RWPE1 (cell line): ENCODE data around the gene TMEM222.
A peak's percentile ranks its signal among the peaks of the same experiment; 100 is the strongest.

Experiments
- CTCF ChIA-PET: fragments of 350-600 bp; sonication (Branson Sonifier 250); formaldehyde crosslinking; extraction: SDS; loops from one replicate; lab custom pipeline; 2021; lab: Yijun Ruan, JAX
- POLR2A ChIA-PET: fragments of 400-600 bp; formaldehyde crosslinking; extraction: SDS; loops from one replicate; lab custom pipeline; 2020; ENCODE audit warnings: antibody characterized with exemption; ENCODE audit not compliant: low non-redundant PET; lab: Yijun Ruan, JAX
- DNase-seq: peaks from one replicate; pipeline ENCODE4 v3.0.0; 2012; ENCODE audit warnings: low spot score
- H3K27ac ChIP-seq: fragments of 450-650 bp; 2 replicates; pipeline ENCODE4 v1.5.1; 2017
- TF ChIP-seq, protein P1 (sequence below): fragments of 450-650 bp; conservative IDR thresholded peaks from 2 replicates; pipeline ENCODE4 v1.5.1; 2017; ENCODE audit warnings: low read depth, mild to moderate bottlenecking

The TMEM222 gene

DNA sequence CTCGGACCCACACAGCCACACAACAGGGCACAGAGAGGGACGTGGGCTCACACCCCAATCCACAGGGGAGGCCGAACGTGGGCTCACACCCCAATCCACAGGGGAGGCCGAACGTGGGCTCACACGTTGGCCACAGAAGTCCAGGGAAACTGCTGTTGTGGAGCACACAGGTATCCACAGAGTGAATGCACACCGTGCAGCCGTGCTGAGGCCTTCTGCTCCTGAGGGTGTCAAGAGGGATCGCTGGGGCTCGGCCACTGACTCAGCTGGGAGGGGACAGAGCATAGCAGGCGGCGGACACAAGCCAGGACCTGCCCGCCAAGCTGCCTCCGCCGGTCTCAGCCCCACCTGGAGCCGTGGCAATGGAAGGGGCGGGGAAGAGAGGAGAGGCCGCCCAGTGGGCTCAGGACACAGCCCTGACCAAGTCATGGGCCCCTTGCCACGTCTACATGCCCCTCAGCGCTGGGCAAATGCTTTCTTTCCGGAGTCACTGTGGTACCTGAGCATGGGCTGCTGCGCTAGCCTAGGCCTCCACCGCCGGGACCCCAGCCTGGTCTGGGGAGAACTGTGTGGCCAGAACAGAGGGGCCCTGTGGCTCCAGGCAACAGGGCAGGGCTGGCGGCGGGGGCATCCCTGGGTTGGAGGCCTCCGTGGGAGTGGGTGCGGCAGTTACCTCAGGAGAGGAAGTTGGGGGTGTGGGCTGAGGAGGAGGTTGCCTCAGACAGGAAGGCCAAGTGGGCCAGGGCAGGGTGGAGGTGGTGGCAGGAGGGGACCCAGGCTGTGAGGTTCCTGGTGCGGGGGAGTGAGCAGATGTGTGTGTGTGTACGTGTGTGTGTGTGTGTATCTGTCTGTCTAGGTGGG lies 21.0 kb downstream of the TMEM222 start:
- TF ChIP-seq, protein P1, sequence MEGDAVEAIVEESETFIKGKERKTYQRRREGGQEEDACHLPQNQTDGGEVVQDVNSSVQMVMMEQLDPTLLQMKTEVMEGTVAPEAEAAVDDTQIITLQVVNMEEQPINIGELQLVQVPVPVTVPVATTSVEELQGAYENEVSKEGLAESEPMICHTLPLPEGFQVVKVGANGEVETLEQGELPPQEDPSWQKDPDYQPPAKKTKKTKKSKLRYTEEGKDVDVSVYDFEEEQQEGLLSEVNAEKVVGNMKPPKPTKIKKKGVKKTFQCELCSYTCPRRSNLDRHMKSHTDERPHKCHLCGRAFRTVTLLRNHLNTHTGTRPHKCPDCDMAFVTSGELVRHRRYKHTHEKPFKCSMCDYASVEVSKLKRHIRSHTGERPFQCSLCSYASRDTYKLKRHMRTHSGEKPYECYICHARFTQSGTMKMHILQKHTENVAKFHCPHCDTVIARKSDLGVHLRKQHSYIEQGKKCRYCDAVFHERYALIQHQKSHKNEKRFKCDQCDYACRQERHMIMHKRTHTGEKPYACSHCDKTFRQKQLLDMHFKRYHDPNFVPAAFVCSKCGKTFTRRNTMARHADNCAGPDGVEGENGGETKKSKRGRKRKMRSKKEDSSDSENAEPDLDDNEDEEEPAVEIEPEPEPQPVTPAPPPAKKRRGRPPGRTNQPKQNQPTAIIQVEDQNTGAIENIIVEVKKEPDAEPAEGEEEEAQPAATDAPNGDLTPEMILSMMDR = no peak
- POLR2A ChIA-PET = interaction anchor here (0.6 to 1.4 kb wide), 7 partner anchors 8 to 301 kb away, joined by 3 to 11 read pairs (median 3); no protein-coding TSS in a partner anchor
- CTCF ChIA-PET = interaction anchor here (0.7 to 1.6 kb wide), 6 partner anchors 10 to 246 kb away, joined by 3 to 9 read pairs (median 4); no protein-coding TSS in a partner anchor
- DNase-seq = peak; percentile 97
- peak overlapping the region; percentile 98 for H3K27ac ChIP-seq

DNA sequence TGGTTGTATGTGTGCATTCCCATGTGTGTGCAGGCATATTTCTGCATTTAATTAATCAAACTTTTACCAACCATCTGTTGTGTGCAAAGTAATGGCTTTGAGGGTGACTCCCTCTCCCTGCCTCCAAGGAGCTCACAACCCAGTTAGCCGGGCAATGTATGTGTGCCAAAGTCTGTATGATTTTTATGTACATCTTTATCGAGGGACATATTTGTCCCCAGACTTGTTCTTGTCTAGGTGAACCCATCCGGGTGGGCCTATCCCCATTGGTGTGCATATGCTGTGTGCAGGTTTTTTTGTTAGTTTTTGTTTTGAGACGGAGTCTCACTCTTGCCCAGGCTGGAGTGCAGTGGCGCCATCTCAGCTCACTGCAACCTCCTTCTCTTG lies 21.7 kb downstream of the TMEM222 start:
- ChIA-PET CTCF (interaction anchor here (1.1 to 1.6 kb wide), 2 partner anchors 11 to 15 kb away, joined by 4 read pairs; no protein-coding TSS in a partner anchor), POLR2A (interaction anchor here (1.3 kb wide), 1 partner anchor 22 kb away, joined by 11 read pairs; no protein-coding TSS in a partner anchor)
- H3K27ac ChIP-seq = peak overlapping the region; percentile 98
- DNase-seq = no peak
- TF ChIP-seq, protein P1 = no peak

DNA sequence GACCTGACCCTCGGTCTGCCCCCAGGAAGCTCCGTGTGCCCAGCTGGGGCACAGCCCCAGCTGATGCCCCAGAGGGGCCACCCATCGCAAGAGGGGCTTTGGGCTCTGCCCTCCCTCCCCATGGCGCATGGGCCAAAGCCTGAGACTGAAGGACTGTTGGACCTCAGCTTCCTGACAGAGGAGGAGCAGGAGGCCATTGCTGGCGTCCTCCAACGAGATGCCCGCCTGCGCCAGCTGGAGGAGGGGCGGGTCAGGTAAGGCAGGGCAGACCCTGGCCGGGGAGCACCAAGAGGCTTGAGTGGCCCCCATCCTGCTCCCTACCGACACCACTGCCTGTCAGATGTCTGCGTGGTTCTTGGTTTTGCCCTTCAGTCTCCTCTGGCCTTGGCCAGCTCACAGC lies 23.3 kb downstream of the TMEM222 start:
- peak overlapping the region; percentile 98 for H3K27ac ChIP-seq
- TF ChIP-seq, protein P1 = no peak
- ChIA-PET POLR2A (no interaction called here), CTCF (interaction anchor here (1.2 to 1.6 kb wide), 3 partner anchors 12 to 44 kb away, joined by 4 to 14 read pairs (median 5); partner anchors contain the start of gene MAP3K6)
- no peak for DNase-seq

DNA sequence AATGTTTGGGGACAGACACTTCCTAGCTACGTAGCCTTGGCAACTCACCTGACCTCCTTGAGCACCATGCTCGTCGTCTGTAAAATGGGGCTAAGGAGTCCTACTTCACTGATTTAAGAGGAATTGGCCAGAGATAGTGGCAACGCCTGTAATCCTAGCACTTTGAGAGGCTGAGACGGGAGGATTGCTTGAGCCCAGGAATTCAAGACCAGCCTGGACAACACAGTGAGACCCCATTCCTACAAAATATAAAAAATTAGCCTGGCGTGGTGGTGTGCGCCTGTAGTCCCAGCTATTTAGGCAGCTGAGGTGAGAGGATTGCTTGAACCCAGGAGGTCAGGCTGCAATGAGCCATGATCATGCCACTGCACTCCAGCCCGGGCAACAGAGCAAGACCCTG lies 24.4 kb downstream of the TMEM222 start:
- peak overlapping the region; percentile 98 for H3K27ac ChIP-seq
- TF ChIP-seq, protein P1 = no peak
- DNase-seq = no peak
- ChIA-PET CTCF (interaction anchor here (0.7 to 1.6 kb wide), 3 partner anchors 11 to 265 kb away, joined by 4 to 14 read pairs (median 5); partner anchors contain the start of gene MAP3K6), POLR2A (no interaction called here)

DNA sequence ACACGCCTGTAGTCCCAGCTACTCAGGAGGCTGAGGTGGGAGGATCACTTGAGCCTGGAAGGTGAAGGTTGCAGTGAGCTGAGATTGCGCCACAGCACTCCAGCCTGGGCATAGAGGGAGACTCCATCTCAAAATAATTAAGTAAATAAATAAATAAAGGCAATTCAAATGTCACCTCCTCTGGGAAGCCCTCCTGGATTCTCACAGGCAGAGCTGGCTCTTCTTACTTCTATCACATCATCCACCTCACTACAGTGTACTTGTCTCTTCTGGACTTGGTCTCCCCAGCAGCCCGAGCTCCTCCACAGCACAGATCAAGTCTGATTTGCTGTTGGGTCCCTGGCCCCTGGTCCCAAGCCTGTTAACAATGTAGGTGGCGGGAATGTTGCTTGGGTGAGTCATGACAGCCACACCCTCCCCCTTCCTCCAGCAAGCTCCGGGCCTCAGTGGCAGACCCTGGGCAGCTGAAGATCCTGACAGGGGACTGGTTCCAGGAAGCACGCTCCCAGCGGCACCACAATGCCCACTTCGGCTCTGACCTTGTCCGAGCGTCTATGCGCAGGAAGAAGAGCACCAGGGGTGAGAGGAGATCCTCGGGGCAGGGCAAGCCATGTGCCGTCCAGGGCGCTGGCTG lies 25.1 kb downstream of the TMEM222 start:
- TF ChIP-seq, protein P1 = no peak
- no peak for DNase-seq
- ChIA-PET CTCF (interaction anchor here (0.7 to 1.0 kb wide), 2 partner anchors 10 to 264 kb away, joined by 4 read pairs; no protein-coding TSS in a partner anchor), POLR2A (no interaction called here)
- H3K27ac ChIP-seq = peak overlapping the region; percentile 98
